ENCODE data around the gene KLHL17.
"Not testable (repeated sequence)": the region's sequence is repeated elsewhere in the genome, so short reads cannot be mapped to it uniquely, and the experiment has no call there.

Gene KLHL17

GRCh38 chr1:980137-980571, 19.8 kb downstream of the KLHL17 start:
- FAIRE-seq (no peak), DNase-seq (ENCODE audit: low spot score) (no peak)

- FAIRE-seq (no peak), DNase-seq (ENCODE audit: low spot score) (no peak)
Observed at GRCh38 chr1:980602-981395, 20.4 kb downstream of the KLHL17 start.

DNA sequence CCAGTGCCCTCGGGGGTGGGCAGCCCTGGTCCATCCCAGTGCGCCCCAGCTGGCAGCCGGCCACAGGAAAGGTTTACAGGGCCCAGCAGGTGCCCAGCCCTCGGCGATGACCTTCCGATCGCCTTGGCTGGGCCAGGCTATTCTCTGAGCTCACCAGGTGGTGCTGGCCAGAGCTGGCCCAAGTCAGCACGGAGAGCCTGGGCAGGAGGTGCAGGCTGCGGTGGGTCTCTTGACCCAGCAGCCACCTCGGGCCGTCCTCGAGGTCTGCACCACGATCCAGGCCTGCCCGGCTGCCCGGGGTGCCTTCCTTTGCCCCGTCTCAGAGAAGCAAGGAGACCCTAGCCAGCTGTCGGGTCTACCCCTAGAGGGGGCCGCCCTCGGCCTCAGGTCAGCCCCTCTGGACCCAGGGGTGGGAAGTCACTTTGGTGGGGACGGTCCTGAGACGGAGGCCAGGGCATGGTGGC, 21.1 kb downstream of the KLHL17 start:
- FAIRE-seq: no peak
- no peak for DNase-seq (ENCODE audit: low spot score)

DNA sequence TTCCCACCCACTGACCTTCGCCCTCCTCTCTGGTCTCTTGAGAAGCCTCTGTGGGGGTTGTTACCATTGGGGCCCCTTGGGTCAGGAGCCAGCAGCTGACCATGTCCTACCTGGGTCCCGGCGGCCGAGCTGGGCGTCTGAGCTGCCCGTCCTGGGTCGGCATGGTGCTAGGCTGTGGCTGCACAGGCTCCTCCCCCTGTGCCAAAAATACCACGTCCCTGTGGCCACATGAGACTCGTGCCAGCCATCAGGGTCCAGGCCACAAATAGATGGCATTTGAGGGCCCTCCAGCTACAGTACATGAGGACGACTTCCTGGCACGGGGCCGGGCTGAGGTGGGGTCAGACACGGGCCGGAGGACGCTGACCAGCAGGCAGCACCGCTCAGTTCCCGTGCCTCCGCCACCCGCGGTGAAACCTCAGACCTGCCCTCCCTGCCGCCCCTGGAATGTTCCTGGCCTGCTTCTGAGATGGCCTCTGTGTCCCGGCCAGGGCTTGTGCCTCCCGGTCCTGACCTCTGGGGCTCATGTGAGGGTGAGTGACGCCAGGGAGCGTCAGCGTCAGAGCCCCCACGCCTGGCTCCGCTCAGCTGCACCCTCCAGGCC, 21.7 kb downstream of the KLHL17 start, which contains the start of gene PERM1:
Gene PERM1 (minus strand): TSS at position 139 of the 604 bp plus-strand sequence. CDS start 1,064 bp downstream, outside the sequence.
- no peak for FAIRE-seq
- DNase-seq (ENCODE audit: low spot score): no peak

DNA sequence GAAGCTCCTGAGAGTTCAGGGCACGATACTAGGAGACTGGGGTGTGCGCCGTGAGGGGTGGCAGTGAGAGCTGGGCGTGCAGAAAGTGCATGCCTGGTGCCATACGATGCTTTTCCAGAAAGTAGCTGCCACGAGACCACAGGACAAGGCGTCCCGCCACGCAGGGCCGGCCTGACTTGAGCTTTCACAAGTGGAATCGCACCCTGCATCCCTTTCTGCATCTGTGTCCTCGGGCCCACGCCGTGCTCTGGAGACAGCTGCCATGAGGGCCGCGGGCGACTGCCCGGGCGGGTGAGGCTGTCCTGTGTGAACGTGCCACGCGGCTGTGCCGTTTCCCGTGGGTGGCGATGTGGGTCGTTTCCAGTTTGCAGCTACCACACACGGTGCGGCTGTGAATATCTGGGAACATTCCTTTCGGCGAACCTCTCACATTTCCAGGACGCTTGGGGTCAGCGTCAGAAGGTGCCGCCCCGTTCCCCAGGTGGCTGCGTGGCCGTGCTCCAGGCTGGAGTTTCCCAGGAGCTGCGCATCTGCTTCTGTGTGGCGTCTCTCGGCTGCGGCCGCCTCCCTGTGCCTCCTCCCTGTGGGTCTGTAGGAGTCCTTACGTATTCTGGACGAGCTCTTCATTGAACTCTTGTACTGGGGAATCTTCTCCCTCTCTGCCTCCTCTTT, 22.5 kb downstream of the KLHL17 start:
- no peak for FAIRE-seq

DNA sequence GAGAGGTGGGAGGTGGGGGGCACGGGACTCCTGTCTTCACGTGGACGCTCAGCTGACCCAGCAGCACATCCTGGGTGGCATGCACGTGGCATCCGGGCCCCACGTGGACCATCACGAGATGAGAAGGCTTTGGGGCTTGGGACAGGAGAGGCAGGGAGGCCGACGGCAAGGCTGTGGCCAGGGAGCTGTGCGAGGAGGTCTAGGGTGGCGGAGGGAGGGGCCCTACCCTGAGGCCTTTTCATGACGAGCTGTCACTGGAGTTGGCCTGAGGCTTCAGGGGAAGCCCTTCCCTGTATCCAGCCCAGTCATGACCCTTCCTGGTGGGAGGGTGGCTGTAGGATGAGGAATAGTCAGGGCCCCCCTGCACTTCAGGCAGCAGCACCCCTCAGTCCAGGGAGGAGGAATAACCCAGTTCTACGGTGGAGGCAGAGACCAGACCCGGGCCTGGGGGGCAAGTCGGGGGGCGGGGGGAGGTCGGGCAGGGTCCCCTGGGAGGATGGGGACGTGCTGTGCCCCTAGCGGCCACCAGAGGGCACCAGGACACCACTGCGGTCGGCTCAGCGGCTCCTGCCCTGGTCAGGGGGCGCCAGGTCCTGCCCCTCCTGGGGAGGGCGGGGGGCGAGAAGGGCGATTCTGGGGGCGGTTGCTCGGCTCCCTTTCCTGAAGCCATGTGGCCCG, 23.6 kb downstream of the KLHL17 start:
- DNase-seq (ENCODE audit: low spot score): peak; percentile 61

More for the DNA sequence above, 22.5 kb downstream of the KLHL17 start:
- DNase-seq (ENCODE audit: low spot score): no peak

DNA sequence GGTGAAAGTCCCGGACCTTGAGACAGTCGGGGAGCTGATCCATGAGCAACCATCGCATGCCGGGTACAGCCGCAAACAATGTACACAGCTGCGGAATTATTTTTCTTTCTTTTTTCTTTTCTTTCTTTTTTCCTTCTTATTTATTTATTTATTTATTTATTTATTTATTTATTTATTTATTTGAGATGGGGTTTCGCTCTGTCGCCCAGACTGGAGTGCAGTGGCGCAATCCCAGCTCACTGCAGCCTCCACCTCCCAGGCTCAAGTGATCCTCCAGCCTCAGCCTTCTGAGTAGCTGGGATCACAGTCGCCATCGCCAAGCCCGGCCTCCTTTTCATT, 24.1 kb downstream of the KLHL17 start:
- DNase-seq (ENCODE audit: low spot score): no peak
- no peak for FAIRE-seq

More for the DNA sequence above, 23.6 kb downstream of the KLHL17 start:
- no peak for FAIRE-seq

DNA sequence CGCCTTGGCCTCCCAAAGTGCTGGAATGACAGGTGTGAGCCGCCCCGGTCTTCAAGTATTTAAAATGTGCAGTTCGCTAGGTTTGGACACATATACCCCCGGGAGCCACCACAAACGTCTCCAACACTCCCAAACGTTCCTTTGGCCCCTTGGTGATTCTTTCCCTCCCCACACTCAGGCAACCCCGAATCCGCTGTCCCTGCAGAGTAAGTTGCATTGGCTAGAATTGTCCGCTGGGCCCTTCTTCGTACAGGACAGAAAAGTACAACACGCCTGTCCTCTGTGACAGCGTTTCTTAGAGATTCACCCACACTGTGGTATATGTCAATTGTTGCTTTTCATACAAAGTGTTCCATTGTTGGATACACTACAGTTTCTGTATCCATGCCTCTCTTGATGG, 24.7 kb downstream of the KLHL17 start:
- no peak for DNase-seq (ENCODE audit: low spot score)
- FAIRE-seq: no peak

GRCh38 chr1:988061-988460, 27.7 kb downstream of the KLHL17 start:
- DNase-seq (ENCODE audit: low spot score); FAIRE-seq: not testable (repeated sequence)

DNA sequence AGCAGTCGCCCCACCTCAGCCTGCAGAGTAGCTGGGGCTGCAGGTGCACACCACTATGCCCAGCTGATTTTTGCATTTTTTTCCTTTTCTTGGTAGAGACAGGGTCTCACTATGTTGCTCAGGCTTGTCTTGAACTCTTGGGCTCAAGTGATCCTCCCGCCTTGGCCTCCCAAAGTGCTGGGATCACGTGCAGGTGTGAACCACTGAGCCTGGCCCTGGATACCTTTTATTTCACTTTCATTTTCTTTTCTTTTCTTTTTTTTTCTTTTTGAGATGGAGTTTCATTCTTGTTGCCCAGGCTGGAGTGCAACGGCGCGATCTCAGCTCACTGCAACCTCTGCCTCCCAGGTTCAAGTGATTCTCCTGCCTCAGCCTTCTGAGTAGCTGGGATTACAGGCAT, 30.9 kb downstream of the KLHL17 start:
- DNase-seq (ENCODE audit: low spot score); FAIRE-seq: not testable (repeated sequence)

GRCh38 chr1:991895-992294, 31.5 kb downstream of the KLHL17 start:
- DNase-seq (ENCODE audit: low spot score): no peak

DNA sequence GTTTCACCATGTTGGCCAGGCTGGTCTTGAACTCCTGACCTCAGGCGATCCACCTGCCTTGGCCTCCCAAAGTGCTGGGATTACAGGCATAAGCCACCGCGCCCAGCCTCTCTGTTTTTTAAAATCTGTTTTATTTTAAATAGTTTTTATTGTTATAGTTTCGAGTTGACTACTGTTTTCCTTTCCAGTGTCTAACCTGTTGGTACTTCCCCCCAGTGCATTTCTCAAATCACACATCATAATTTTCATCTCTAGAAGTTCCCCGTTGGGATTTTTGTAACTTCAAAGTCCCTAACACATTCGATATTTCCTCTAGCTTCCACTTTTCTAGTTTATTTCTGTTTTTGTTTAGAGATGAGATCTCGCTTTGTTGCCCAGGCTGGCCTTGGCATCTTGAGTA, 32.0 kb downstream of the KLHL17 start:
- no peak for DNase-seq (ENCODE audit: low spot score)
- no peak for FAIRE-seq

More at GRCh38 chr1:991895-992294, 31.5 kb downstream of the KLHL17 start:
- no peak for FAIRE-seq

DNA sequence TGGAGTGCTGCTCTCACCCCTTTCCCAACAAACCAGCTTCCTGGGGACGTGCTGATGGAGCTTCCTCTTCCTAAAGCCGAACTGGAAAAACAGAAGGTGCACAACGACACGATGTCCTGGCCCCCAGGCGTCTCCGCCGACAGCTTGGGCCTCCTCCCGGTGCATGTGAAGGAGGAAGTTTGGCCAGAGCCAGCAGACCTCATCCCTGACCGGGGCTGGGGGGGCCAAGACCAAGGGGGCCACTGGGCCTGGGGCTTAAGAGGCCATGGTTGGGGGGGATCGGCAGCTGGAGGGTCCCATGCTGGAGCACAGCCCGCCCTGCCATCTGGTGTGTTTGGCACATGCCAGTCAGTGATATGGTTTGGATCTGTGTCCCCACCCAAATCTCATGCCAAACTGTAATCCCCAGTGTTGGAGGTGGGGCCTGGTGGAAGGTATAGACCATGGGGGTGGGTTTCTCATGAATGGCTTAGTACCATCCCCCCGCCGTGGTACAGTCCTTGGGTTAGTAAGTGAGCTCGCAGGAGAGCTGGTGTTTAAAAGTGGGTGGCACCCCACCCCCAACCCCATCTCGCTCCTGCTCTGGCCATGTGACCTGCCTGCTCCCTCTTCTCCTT, 33.1 kb downstream of the KLHL17 start:
- DNase-seq (ENCODE audit: low spot score): no peak
- no peak for FAIRE-seq

DNA sequence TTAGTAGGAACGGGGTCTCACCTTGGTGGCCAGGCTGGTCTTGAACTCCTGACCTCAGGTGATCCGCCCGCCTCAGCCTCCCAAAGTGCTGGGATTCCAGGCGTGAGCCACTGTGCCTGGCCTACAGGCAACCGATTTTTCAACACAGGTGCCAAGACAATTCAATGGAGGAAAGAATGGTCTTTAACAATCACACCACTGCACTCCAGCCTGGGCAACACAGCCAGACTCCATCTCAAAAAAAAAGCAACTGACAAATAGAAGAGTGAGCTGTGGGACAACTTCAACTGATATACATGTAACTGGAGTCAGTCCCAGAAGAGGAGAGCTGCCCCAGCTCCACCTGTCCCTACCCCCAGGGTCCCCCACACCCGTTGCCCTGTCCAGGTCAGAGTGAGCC, 34.2 kb downstream of the KLHL17 start:
- not testable (repeated sequence) for FAIRE-seq; DNase-seq (ENCODE audit: low spot score)

- no peak for FAIRE-seq
- no peak for DNase-seq (ENCODE audit: low spot score)
Observed at GRCh38 chr1:995665-996633, 35.6 kb downstream of the KLHL17 start.

GRCh38 chr1:996851-997712, 36.7 kb downstream of the KLHL17 start:
- FAIRE-seq (no peak), DNase-seq (ENCODE audit: low spot score) (no peak)

- DNase-seq (ENCODE audit: low spot score) (no peak), FAIRE-seq (no peak)
Observed at GRCh38 chr1:997713-997992, 37.3 kb downstream of the KLHL17 start.

- FAIRE-seq (no peak), DNase-seq (ENCODE audit: low spot score) (no peak)
Observed at GRCh38 chr1:997993-998744, 37.8 kb downstream of the KLHL17 start.

DNA sequence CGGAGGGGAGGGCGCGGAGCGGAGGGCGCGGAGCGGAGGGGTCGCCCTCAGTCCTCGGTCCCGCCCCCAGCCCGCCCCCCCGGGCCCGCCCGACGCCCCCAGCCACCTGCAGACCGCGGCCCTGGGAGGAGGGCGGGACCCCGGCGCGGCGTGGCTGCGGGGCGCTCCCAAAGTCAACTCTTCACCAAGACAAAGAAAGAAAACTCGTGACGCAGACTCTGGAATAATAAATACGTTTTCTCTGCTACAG, 38.3 kb downstream of the KLHL17 start:
- FAIRE-seq (no peak), DNase-seq (ENCODE audit: low spot score) (no peak)

Data from urothelium cell line (cell line).